NCI-H1694 (cell line): ENCODE results near the gene HSPA5.
"Not testable (repeated sequence)": the region's sequence is repeated elsewhere in the genome, so short reads cannot be mapped to it uniquely, and the experiment has no call there.

Experiments used
- DNase-seq: peaks from one replicate; lab custom pipeline; 2025; lab: John Stamatoyannopoulos, UW

HSPA5 gene

GRCh38 chr9:125241863-125242739 is 958 bp upstream of the HSPA5 start:
- no peak for DNase-seq

GRCh38 chr9:125240649-125240999 is 519 bp downstream of the HSPA5 start:
- no peak for DNase-seq

DNA sequence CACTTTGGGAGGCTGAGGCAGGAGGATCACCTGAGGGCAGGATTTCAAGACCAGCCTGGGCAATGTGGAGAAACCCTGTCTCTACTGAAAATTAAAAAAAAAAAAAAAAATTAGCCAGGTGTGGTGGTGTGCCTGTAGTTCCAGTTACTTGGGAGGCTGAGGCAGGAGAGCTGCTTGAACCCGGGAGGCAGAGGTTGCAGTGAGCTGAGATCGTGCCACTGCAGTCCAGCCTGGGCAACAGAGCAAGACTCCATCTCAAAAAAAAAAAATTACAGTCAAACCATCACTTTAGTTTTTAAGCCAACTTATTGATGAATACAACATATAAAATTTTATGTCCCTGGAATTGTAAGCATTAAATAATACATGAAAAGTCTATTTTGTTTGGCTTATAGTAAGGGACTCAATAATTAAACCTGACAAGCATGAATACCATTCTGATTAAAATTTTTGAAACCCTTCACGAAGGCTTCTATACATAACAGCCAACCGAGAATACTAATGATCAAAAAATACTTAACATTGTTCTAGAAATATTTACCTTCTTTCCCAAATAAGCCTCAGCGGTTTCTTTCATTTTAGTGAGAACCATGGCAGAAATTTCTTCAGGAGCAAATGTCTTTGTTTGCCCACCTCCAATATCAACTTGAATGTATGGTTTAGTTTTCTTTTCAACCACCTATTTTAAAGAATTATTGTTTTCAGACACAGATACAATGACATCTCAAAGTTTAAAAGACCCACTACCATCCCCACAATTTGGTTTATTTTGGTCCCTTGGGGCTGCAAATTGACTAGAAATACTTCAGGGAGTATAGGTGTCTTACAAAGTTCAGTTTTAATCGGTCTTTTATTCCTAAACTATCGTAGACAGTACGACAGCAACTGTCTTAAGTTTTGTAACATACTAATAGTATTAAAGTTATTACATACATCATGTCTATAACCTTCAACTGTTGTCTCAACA is 1.2 kb downstream of the HSPA5 start:
- no peak for DNase-seq

GRCh38 chr9:125238915-125239446 is 2.2 kb downstream of the HSPA5 start:
- DNase-seq = no peak

- DNase-seq = no peak
Observed at GRCh38 chr9:125238127-125238914, 2.8 kb downstream of the HSPA5 start.

DNA sequence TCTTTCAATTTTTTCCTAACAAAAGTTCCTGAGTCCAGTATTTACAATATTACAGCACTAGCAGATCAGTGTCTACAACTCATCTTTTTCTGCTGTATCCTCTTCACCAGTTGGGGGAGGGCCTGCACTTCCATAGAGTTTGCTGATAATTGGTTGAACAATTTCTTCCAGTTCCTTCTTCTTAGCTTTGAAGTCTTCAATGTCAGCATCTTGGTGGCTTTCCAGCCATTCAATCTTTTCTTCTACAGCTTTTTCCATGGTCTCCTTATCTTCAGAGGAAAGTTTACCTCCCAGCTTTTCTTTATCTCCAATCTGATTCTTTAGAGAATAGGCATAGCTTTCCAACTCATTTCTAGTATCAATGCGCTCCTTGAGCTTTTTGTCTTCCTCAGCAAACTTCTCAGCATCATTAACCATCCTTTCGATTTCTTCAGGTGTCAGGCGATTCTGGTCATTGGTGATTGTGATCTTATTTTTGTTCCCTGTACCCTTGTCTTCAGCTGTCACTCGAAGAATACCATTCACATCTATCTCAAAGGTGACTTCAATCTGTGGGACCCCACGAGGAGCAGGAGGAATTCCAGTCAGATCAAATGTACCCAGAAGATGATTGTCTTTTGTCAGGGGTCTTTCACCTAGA is 4.5 kb downstream of the HSPA5 start:
- not testable (repeated sequence) for DNase-seq

DNA sequence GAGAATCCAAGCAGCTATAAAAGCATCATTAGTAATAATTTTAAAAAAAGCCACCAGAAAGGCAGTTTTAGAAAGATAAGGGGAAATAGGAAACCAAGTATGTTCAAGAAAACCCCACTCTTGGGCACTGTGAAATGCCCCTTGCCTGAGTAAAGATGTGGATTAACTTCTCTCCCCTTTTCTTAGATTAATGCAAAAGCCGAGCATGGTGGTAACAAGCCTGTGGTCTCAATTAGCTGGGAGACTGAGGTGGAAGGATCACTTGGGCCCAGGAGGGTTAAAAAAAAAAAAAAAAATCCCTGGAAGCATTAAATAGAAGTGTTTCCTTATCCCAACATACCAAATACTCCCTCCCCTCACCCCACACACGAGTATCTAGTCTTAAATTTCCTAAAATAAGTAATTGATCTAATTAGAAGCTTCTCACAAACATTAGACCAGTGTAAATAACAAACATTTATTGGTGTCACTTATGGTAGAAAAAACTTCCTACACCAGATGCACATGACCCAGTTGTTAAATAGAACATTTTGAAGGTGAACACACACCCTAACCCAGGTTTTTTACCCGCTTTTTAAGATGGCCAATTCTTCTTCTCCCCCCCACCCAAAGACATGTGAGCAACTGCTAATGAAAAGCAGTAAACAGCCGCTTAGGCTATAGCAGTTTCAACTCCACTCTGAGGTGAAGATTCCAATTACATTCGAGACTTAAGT is 5.2 kb downstream of the HSPA5 start:
- DNase-seq = no peak

GRCh38 chr9:125234099-125234498 is 7.0 kb downstream of the HSPA5 start:
- DNase-seq = not testable (repeated sequence)

DNA sequence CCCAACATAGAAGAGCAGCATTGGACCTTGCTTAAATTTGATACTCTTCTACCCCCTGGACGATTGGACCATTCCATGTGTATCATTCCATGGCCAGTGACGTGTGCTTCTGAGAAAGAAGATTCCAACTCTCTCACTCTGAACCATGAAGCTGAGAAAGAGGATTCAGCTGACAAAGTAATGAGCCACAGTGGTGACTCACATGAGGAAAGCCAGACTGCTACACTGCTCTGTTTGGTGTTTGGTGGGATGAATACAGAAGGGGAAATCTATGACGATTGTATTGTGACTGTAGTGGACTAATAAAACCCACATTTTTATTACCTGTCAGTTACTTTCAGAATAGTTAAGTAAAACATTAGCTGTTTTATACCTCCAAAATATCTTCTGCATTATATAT is 7.5 kb downstream of the HSPA5 start:
- DNase-seq = no peak

- no peak for DNase-seq
Observed at GRCh38 chr9:125227761-125228160, 13.4 kb downstream of the HSPA5 start.

DNA sequence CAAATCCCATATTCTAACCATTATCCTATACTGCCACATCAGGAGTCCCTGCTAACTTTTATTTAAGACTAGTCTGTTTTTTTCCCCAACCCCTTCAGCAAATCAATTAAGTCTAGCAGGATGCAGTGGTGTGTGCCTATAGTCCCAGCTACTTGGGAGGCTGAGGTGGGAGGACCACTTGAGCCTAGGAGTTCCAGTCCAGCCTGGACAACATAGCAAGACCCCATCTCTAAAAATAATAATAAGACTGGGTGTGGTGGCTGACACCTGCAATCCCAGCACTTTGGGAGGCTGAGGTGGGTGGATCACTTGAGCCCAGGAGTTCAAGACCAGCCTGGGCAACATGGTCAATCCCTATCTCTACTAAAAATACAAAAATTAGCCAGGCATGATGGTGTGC is 16.3 kb downstream of the HSPA5 start:
- DNase-seq = not testable (repeated sequence)

DNA sequence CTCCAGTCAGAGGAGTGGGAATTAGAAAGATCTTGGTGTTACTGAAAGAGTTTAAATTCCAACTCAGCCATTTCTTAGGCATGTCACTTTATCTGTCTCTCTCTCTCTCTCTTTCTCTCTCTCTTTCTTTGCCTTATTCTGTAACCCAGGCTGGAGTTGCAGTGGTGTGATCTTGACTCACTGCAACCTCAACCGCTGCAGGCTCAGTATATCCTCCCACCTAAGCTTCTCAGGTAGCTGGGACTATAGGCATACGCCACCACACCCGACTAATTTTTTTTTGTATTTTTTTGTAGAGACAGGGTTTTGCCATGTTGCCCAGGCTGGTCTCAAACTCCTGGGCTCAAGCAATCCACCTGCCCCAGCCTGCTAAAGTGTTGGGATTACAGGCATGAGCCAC is 22.5 kb downstream of the HSPA5 start:
- no peak for DNase-seq

GRCh38 chr9:125214186-125214585 is 27.0 kb downstream of the HSPA5 start:
- DNase-seq = no peak

- no peak for DNase-seq
Observed at GRCh38 chr9:125204477-125204876, 36.7 kb downstream of the HSPA5 start.

- DNase-seq = peak; percentile 3
Observed at GRCh38 chr9:125202846-125203618, 38.1 kb downstream of the HSPA5 start.

DNA sequence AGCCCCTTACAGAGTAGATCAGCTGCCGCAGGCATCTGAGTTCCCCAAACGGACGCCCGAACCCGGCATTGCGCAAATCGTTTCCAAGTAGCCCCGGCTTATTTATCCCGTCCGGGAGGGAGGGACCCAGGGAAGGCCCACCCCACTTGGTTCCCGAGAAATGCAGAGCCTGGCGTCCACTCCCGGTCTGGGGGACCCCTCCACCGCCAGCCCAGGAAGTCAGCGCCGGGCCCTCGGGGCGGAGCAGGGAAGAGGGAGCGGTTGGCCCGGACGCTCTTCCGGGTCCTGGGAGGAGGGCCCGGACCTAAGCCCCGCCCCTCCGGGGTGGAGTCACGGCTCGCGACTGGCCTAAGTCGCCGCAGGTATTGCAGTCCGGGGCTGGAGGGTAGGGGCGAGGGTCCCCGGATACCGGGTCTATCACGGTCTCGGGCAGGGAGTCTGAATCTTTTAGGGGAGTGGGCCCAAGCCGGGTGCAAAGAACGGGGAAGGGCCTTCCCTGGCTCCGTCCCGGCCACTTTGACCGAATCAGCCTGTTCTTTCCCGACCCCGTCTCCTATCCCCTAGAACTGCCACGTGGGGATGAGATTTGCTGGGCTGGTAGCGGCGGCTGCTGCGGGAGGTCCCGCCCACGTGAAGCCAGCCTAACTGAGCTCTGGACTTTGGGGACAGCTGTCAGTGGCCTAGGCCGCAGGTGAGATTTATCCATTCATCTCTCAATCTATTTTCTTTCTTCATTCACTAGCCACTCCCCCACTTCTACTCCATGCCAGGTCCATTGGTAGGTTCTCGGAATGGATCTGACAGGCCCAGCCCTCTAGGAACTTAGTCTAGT is 40.7 kb downstream of the HSPA5 start, which contains the start of gene RABEPK:
RABEPK (plus strand) TSS at position 327 of the 832 bp plus-strand sequence. CDS start 2,472 bp downstream, outside the sequence.
- DNase-seq = peak; percentile 82

- not testable (repeated sequence) for DNase-seq
Observed at GRCh38 chr9:125195591-125195990, 45.6 kb downstream of the HSPA5 start.

DNA sequence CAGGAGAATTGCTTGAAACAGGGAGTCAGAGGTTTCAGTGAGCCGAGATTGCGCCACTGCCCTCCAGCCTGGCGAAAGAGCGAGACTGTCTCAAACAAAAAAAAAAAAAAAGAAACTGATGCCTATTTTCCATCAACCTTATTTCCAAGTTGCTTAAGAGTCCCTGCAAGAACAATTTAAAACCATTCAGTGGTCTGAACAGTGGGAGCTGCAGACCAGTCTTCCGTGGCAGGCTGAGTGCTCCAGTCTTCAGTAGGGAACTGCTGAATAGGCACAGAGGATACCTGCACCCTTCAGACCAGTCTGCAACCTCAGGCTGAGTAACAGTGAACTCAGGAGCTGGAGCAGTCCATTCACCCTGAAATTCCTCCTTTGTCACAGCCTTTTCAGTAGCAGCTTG is 46.7 kb downstream of the HSPA5 start:
- not testable (repeated sequence) for DNase-seq

- DNase-seq = no peak
Observed at GRCh38 chr9:125190361-125190801, 50.8 kb downstream of the HSPA5 start.
